ENCODE results near the gene LEF1.

- TF ChIP-seq, protein P1, sequence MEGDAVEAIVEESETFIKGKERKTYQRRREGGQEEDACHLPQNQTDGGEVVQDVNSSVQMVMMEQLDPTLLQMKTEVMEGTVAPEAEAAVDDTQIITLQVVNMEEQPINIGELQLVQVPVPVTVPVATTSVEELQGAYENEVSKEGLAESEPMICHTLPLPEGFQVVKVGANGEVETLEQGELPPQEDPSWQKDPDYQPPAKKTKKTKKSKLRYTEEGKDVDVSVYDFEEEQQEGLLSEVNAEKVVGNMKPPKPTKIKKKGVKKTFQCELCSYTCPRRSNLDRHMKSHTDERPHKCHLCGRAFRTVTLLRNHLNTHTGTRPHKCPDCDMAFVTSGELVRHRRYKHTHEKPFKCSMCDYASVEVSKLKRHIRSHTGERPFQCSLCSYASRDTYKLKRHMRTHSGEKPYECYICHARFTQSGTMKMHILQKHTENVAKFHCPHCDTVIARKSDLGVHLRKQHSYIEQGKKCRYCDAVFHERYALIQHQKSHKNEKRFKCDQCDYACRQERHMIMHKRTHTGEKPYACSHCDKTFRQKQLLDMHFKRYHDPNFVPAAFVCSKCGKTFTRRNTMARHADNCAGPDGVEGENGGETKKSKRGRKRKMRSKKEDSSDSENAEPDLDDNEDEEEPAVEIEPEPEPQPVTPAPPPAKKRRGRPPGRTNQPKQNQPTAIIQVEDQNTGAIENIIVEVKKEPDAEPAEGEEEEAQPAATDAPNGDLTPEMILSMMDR (IDR thresholded peaks at IDR 0.05), result no peak
- no peak for TF ChIP-seq POLR2A (IDR thresholded peaks at IDR 0.05)
Measured at GRCh38 chr4:108068442-108068841, 100.3 kb downstream of the LEF1 start.

Measured in heart left ventricle (tissue), 13 donors.